ENCODE results near the gene ARHGEF7.

GRCh38 chr13:111139873-111140561 lies 24.9 kb downstream of the ARHGEF7 start:
- TF ChIP-seq CTCF (conservative IDR thresholded peaks at IDR 0.05; ENCODE audit: low read length) (no peak), EZH2phosphoT487 (IDR thresholded peaks at IDR 0.05; ENCODE audit: borderline replicate concordance, low read depth, low read length) (no peak)
